Measurements from ENCODE around the gene FAAP100.

GRCh38 chr17:81558115-81558468, 5.9 kb upstream of the FAAP100 start:
- TF ChIP-seq, protein P1, sequence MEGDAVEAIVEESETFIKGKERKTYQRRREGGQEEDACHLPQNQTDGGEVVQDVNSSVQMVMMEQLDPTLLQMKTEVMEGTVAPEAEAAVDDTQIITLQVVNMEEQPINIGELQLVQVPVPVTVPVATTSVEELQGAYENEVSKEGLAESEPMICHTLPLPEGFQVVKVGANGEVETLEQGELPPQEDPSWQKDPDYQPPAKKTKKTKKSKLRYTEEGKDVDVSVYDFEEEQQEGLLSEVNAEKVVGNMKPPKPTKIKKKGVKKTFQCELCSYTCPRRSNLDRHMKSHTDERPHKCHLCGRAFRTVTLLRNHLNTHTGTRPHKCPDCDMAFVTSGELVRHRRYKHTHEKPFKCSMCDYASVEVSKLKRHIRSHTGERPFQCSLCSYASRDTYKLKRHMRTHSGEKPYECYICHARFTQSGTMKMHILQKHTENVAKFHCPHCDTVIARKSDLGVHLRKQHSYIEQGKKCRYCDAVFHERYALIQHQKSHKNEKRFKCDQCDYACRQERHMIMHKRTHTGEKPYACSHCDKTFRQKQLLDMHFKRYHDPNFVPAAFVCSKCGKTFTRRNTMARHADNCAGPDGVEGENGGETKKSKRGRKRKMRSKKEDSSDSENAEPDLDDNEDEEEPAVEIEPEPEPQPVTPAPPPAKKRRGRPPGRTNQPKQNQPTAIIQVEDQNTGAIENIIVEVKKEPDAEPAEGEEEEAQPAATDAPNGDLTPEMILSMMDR (IDR thresholded peaks at IDR 0.05), result no peak
- TF ChIP-seq EP300 (IDR thresholded peaks at IDR 0.05), result no peak

Data from ovary (tissue), 3 donors.